T-helper 2 cell treated with Interferon-gamma antibody and Interleukin-4, amounts not matched to agents 100 ng/mL and 5 ng/mL, for 36 hours (primary cell): ENCODE data around the gene GPC1. TPM values are rescaled to one million over a fixed set of nuclear protein-coding genes. Genes with fewer than 3 reads are reported as not detected.
"Not testable (repeated sequence)": the region's sequence is repeated elsewhere in the genome, so short reads cannot be mapped to it uniquely, and the experiment has no call there.

ENCODE experiments used
- intact Hi-C: fragments of 100-400 bp; cut with micrococcal nuclease; formaldehyde crosslinking; loops from one replicate; pipeline ENCODE4 v1.15.1; 2023
- total RNA-seq: library from RNA; stranded (reverse); gene quantifications from 2 replicates; pipeline ENCODE4 v1.2.3, GENCODE V29; 2022

Gene GPC1, protein sequence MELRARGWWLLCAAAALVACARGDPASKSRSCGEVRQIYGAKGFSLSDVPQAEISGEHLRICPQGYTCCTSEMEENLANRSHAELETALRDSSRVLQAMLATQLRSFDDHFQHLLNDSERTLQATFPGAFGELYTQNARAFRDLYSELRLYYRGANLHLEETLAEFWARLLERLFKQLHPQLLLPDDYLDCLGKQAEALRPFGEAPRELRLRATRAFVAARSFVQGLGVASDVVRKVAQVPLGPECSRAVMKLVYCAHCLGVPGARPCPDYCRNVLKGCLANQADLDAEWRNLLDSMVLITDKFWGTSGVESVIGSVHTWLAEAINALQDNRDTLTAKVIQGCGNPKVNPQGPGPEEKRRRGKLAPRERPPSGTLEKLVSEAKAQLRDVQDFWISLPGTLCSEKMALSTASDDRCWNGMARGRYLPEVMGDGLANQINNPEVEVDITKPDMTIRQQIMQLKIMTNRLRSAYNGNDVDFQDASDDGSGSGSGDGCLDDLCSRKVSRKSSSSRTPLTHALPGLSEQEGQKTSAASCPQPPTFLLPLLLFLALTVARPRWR
- 7.6 TPM in 2 replicates for total RNA-seq

DNA sequence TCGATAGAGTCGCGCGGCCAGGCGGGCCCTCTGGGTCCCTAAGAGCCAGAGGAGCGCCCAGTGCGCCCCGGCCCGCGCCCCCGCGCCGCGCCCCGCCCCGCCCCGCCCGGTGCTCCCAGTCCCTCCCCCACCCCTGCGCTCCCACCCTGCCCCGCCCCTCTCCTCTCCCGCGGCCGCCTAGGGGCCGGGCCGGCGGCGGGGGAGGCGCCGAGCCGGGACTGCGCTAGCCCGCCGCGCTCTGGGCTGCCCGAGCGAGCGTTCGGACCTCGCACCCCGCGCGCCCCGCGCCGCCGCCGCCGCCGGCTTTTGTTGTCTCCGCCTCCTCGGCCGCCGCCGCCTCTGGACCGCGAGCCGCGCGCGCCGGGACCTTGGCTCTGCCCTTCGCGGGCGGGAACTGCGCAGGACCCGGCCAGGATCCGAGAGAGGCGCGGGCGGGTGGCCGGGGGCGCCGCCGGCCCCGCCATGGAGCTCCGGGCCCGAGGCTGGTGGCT lies at the start of gene GPC1:
Gene GPC1 (plus strand): TSS at position 207 of the 491 bp plus-strand sequence. CDS start 256 bp downstream, at position 463.
- intact Hi-C loops: loop anchor here (1.0 to 10.0 kb wide), 8 partner anchors 43 to 919 kb away; partner anchors contain the start of genes COPS9, FARP2 and NDUFA10

DNA sequence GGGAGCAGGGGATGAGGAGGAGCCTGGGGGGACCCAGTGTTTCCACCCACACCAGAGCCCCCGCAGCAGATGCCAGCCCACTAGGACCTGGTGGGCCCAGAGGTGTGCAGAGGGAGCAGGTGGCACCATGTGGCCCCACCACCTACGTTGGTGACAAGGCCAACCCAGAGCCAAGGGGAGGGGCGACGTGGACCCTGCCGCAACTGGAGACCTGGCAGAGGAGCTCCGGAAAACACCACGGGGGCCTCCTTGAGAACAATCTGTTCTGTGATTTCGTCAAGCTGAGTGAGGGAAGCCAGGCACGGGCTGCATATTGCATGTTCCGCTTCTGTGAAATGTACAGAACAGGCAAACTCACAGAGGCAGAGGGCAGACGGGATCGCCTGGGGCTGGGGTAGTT lies 49.1 kb upstream of the GPC1 start:
- intact Hi-C loops: no loop called here

DNA sequence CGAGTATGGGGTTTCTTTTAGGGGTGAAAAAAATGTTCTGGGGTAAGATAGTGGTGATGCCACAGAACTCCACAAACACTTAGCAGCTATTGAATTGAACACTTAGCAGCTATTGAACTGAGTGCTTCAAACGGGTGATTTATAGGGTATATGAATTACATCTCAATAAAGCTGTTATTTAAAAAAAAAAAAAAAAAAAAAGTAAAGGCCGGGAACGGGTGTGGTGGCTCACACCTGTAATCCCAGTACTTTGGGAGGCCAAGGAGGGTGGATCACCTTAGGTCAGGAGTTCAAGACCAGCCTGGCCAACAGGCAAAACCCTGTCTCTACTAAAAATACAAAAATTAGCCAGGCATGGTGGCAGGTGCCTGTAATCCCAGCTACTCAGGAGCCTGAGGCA lies 48.7 kb upstream of the GPC1 start:
- intact Hi-C loops: not testable (repeated sequence)

DNA sequence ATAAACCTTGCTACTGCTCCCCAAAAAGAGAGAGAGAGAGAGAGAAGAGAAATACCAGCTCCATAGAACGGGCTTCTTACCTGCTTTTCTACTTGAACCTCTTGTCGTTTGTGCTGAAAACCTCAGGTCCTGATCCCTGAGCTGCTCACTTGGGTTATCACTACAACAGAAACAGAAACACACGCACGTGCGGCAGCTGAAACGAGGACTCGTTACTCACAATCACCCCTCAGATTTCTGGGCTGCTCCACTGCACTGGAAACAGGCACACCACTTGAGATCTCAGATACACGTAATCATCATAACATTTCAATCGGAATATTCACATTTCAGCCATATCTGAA lies 48.2 kb upstream of the GPC1 start:
- intact Hi-C loops: no loop called here

DNA sequence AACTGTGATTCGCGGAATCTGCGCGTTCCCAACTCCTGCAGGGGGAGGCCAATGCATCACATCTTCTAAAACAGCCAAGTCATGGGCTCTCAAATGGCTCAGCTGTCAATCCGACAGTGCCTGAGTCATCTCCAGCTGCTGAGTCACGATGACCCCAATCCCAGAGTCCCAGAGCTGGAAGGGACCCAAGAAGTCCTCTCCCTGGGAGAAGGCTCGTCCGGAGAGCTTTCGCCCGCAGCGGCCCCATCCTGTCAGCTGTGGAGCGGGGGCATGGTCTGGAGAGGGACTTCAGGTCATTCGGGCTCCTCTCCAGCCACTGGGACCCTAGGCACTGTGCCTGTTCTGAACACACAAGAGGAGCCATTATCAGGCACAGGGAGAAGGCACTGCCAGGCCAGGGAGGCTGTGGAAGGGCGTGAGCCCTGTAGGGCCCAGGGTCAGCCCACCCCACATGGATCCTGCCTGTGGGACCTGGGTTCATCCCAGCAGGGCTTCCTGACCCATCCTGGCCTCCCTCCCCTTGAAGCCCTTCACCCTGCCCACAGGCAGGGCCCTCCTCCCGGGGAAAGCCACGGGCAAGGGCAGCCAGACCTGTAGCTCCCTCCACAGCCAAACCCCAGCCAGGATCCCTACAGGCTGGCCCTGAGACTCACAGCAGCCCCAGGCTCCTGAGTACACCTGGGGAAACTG lies 47.6 kb upstream of the GPC1 start:
- intact Hi-C loops: no loop called here

DNA sequence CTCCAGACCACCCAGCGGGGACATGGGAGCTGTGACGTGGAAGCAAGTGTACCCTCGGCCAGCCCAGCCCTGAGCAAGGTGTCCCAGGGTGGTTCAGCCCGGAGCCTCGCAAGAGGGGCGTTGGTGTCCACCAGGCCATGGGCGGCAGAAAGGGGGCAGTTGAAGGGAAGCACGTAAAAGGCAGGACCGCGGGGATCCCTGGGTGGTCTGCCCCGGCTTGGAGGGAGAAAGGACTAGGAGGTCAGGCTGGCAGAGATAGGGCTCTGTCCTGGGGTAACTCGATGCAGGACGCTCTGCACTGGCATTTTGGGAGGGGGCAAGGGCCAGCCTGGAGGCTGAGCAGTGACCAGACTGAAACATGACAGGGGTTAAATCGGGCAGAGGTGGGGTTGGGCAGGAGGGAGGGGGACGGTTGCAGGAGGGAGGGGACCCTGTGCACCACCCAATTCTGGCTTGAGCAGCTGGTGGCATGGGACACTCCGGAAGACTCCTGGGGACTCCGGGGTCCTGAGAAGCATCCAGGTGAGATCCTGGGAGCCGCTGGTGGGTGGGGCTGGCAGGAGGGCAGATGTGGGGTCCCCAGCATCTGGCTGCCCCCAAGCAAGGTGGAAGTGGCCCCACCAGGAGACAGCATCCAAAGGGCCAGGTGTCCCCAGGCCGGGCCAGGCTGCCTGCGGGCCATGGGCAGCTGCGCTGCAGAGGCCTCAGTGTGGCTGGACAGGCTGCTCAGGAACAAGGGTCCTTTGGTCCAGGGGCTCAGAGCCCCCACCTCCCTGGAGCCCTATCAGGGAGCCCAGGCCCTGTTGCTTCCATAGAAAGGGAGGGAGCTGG lies 46.8 kb upstream of the GPC1 start:
- intact Hi-C loops: no loop called here

DNA sequence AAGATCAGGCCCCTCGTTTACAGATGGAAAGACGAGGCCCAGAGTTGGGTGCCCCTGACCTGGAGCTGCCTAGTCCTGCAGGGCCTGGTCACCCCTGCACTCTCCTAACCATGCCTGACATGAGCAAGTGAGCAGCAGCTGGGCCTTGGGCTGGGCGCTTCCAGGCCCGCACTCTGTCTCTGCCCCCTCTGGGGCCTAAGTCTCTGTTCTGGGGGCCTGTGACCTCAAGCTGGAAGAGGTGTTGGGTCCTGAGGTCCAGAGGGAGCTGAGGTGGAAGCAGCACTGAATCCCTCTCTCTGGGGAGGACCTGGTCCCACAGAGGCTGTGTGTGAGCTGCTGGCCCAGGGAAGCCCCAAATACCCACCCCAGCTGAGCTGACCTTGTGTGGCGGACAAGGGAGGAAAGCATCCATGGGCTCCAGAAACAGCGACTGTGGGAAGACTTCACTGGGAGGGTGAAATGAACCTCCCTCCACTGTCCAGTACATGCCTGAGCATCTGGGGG lies 46.1 kb upstream of the GPC1 start:
- intact Hi-C loops: no loop called here

DNA sequence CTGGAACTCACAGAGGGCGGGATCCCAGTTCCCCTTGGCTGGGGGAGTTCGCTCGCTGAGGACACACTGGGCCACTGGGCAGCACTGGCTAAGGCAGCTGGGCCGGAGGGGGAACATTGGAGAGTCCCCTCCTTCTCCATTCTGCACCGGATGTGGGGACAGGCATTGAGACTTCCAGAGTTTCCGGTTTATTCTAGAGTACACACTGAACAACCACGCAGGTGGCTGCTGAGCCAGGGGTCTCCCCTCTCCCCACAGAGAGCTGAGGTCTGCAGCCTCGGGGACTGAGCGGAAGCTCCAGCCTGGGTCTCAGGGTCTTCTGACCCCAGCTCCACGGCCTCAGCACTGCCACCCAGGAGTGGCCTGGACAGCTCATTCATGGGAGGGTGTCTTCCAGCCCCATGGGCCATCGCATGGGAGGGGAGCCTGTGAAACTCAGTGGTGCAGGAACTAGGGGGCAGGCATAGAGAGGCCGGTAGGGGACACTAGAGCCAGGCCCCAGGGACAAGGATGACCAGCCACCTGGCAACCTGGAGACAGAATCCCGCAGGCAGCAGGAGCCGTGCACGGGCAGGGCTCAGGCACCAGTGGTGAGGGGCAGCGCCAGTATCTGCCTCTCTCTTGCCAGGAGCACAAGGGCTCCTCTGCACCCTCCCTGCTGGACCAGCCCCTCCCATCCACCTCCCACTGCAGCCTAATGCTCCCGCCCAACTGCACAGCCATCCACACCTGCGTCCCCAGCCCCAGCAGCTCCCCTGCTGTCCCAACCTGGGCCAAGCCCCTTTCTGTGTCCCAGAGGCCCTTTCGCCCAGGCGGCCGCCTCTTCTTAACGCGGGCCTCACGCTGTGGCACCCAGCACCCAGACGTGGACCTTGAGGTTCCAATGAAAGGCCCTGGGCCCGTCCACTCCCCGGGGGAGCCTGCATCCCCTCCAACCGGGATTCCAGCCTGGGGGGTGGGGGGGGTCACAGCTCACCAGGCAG lies 45.1 kb upstream of the GPC1 start:
- intact Hi-C loops: no loop called here

DNA sequence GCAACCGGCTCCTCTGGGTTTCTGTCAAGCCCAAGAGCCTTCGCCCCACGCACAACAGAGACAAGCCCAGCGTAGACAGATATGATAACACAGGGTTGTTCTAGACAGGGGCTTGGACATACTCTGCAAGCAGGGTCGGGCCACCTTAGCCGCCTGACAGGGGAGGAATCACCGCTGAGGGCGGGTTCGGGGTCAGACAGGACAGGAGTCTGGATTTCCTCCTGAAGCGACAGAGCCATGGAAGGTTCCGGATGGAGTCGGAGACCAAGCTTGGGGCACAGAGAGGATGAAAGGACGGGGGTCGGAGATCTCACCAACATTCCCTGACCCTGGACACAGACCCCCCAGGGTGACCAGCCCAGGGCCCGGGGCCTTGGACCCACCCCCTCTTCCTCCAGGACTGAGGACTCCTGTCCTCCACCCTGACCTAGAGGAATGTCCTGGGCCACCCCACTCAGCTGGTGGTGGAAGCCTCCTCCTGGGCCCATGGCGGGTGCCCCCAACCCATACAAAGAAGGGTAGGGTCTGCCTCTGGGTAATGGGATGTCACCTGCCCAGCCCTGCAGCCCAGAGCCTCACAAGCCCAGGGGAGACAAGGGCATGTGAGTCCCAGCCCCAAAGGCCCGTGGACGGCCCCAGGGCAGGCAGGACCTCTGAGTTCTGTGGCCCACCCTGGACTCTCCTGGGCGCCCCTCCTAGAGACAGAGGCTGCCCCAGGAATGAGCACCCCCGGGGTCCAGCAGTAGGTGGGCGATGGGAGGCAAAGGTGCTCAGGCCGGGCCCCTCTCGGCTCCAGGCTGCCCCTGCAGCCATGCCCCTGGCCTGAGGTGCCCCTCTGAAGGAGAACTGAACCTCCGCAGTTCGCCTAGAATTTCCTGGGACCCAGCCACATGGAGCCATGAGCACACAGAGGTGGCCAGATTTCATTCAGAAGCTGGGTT lies 44.1 kb upstream of the GPC1 start:
- intact Hi-C loops: loop anchor here (1.0 kb wide), 1 partner anchor 44 kb away; the partner anchor contains the start of gene GPC1

DNA sequence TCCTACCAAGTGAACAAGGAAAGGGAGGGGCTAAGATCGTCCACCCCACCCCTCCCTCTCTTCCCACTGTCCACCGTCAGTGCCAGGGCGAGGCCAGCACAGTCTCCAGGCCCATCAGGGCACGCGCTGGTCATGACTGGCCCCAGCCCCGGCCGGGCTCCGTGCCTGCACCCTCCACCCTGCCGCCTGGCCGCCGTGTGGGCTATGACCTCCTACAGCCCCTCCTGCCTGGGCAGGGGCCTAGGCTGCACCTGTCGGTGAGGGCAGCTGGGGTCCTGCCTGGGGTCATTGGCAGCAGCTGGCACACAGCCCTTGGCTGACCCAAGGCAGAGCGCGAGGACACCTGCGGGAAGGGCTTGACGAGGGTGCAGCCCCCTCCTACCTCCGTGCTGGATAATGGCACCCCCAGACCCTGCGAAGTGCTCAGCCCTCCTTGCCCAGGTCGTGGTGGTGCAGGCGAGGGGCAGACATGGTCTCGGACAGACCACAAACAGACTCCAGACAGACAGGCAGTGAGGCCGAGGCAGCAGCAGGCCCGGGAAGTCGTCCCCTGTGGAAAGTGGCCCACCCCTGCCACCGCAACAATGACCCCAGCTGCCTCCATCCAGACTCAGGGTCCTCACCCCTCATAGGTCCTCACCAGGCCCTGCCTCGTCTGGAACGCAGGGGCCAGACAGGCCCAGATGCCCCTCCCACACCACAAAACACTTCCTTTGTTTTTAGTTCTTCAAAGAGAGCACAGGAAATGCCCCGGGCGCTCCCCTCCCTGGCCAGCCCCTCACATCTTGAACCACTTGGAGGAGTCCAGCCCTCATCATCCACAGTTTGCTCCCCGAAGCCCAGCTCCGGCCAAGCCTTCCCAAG lies 43.1 kb upstream of the GPC1 start:
- intact Hi-C loops: loop anchor here (1.0 kb wide), 1 partner anchor 43 kb away; the partner anchor contains the start of gene GPC1

DNA sequence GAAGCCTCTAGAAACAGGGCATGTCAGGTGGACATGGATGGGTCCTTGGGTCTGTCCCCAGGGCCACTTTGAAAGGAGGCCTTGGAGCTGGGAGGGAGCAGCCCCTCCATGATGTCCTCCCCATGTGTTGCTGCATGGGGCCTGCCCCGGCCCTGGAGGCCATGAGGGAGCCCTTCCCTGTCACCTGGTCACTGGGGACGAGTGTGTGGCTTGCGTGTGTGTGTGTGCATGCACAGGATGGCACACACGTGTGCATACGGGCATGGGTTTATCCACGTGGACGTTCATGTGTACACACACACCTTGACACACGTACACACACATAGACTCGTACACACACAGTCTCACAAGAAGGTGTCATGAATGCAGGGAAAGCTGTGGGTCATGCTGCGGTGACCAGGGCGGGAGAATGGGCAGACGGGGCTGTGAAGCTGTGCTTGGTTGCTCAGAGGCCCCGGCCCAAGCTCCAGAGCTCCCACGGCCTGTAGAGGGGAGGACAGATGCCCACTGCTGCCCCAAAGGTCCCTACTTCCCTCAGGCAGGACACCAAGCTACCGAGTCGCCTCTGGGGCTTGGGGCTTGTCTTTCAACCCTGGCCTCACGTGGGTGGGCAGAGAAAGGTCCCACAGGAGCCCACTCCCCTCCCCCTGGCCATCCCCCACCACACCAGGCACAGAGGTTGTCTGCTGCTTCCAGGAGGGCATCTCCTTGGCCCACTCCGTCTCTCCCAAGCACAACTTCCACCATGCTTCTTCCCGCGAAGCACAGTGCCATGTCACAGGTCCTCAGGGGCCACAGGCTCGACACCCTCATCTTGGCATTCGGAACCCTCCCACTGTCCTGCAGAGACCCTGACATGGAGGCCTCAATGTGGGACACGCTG lies 42.3 kb upstream of the GPC1 start:
- intact Hi-C loops: loop anchor here (1.0 kb wide), 1 partner anchor 42 kb away; the partner anchor contains the start of gene GPC1

DNA sequence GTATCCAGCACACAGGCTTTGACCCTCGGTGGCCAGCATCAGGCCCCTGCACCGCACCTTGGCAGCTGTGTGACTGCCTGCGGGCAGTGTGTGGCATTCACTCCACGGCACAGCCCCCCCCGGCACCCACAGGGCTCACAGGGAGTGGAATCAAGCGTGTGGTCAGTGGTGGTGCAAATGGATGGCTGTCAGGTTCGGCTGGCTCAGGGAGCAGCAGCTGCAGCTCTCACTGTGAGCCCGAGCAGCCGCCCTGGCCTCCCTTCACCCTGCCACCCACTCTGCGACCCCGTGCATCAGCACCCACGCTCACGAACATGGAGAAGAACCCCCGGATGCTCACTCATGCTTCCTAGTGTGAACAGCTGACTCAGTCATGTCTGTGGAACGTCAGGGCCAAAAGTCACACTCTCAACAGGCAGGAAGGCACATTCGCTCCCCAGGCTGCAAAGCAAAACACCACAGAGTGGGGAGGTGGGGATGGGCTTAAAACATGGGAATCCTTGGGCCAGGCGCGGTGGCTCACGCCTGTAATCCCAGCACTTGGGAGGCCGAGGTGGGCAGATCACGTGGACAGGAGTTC lies 41.5 kb upstream of the GPC1 start:
- intact Hi-C loops: no loop called here

DNA sequence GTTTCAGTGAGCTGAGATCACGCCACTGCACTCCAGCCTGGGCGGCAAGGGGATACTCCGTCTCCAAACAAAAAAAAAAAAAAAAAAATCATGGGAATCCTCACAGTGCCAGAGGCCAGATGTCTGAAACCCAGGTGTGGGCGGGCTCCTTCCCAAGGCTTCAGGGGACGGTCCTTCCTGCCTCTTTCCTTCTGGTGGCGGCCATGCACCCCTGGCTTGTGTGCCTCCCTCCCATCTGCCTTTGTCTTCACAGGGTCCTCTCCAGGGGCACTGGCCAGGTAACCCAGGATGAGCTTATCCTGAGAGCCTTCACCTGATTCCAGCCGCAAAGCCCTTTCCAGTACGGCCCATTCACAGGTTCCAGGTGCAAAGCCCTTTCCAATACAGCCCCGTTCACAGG lies 40.9 kb upstream of the GPC1 start:
- intact Hi-C loops: no loop called here

DNA sequence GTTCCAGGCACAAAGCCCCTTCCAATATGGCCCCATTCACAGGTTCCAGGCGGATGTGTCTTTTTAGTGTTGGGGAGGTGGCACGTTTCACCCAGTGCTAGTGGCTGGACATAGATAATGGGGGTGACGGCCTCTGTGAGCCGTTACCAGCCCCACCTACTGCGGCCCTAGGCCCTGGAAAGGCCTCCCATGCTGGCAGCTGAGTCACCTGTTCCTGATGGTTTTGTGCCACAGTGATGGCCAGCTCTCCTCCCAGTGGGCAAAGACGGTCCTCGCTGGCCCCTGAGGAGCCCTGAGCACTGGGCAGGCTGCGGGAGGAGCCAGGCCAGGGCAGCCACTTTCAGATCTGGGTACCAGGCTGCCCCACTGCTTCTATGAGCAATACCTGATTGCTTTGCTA lies 40.0 kb upstream of the GPC1 start:
- intact Hi-C loops: no loop called here

DNA sequence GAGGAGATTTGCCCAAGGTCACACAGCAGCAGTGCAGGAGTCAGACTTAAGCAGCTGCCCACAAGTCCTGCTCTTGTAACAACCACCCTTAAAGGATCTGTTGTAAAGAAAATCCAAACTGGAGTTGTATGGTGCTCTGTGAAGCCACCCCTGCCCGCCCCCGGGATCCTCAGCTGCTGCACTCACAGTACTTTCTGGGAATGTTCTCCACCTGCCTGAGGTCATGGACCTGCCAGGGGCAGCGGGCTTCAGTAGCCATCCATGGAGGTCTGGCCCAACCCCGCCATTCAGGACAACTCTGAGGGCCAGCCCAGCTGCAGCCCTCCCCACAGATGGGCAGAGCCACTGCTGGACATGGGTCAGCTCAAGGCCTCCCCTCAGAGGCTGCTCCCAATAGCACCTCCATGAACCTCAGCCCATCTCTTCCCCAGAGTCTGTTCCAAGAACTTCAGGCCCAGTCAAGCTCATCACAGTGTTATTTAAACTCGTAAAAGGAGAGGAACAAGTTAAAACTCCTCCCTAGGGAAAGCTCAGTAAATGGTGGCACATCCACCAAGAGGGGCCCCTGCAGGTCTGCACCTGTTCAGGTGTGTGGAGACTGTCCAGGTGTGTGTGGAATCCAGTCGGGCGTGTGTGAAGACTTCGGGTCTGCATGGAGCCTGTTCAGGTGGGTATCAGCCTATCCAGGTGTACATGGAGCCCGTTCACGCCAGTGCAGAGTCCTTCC lies 39.4 kb upstream of the GPC1 start:
- intact Hi-C loops: no loop called here
